Measurements from ENCODE around the gene TMEM33.

TMEM33 gene

GRCh38 chr4:41940834-41941233, 5.6 kb downstream of the TMEM33 start:
- no peak for FAIRE-seq

GRCh38 chr4:41943506-41943905, 8.3 kb downstream of the TMEM33 start:
- FAIRE-seq, result no peak

- FAIRE-seq, result no peak
Observed at GRCh38 chr4:41944089-41944488, 8.9 kb downstream of the TMEM33 start.

- no peak for FAIRE-seq
Observed at GRCh38 chr4:41949531-41949930, 14.3 kb downstream of the TMEM33 start.

- peak; percentile 47 for FAIRE-seq
Observed at GRCh38 chr4:41957634-41958033, 22.4 kb downstream of the TMEM33 start.

- FAIRE-seq, result peak; percentile 51
Observed at GRCh38 chr4:41963105-41963504, 27.9 kb downstream of the TMEM33 start.

GRCh38 chr4:41964401-41964800, 29.2 kb downstream of the TMEM33 start:
- no peak for FAIRE-seq

GRCh38 chr4:41967392-41967791, 32.2 kb downstream of the TMEM33 start:
- FAIRE-seq, result no peak

- FAIRE-seq, result no peak
Observed at GRCh38 chr4:41969671-41970070, 34.4 kb downstream of the TMEM33 start.

- no peak for FAIRE-seq
Observed at GRCh38 chr4:41975341-41975740, 40.1 kb downstream of the TMEM33 start.

GRCh38 chr4:41976775-41977516, 41.7 kb downstream of the TMEM33 start:
- FAIRE-seq, result peak; percentile 94

- FAIRE-seq, result no peak
Observed at GRCh38 chr4:41977709-41978108, 42.5 kb downstream of the TMEM33 start.

GRCh38 chr4:41981456-41981855, 46.2 kb downstream of the TMEM33 start, which contains the start of gene DCAF4L1:
TSS of gene DCAF4L1 (plus strand) at chr4:41981756. CDS start at chr4:41981793, 37 bp downstream.
- FAIRE-seq, result no peak

GRCh38 chr4:41982716-41983115, 47.5 kb downstream of the TMEM33 start:
- no peak for FAIRE-seq

GRCh38 chr4:41985151-41985550, 49.9 kb downstream of the TMEM33 start:
- FAIRE-seq, result no peak

- FAIRE-seq, result no peak
Observed at GRCh38 chr4:41989994-41990364, 54.8 kb downstream of the TMEM33 start.

GRCh38 chr4:41990365-41991111, 55.3 kb downstream of the TMEM33 start, which contains the start of gene SLC30A9:
TSS of gene SLC30A9 (plus strand) at chr4:41990530. CDS start at chr4:41990652, 122 bp downstream.
- peak; percentile 99 for FAIRE-seq

GRCh38 chr4:41991916-41992767, 56.9 kb downstream of the TMEM33 start:
- no peak for FAIRE-seq

GRCh38 chr4:41992967-41993857, 58.0 kb downstream of the TMEM33 start:
- peak; percentile 82 for FAIRE-seq

GRCh38 chr4:41994461-41994985, 59.3 kb downstream of the TMEM33 start:
- FAIRE-seq, result no peak

GRCh38 chr4:41998019-41998418, 62.8 kb downstream of the TMEM33 start:
- FAIRE-seq, result no peak

- no peak for FAIRE-seq
Observed at GRCh38 chr4:41999321-41999720, 64.1 kb downstream of the TMEM33 start.

Data from islet of Langerhans (tissue), 1 donor.